ENCODE measurements around the gene DENND1B. TPM values are rescaled to one million over a fixed set of nuclear protein-coding genes. Genes with fewer than 3 reads are reported as not detected.

Gene DENND1B
- total RNA-seq, 5 donors from 2014 or later (not counting 1 experiment from before 2014, with no cell fraction given), result 13.6 to 29.8 (median 15.8) TPM

DNA sequence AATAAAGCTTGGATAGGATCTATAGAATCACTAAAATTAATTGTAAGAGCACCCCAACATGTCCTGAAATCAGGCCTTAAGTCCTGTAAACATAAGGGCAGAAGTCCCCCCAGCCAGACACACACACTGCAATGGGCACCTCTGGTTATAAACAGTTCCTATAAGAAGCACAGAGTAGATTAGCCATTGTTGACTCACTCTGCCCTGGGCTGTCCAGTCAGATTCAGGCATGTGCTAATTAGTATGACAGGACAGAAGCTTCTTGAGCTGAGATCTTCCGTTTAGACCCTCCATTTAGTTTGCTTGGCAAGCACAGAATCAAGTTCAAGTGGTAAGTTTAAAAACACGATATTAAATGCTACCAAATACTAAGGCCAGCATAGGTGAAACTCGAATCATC is 11.8 kb upstream of the DENND1B start:
- no peaks in the 10 kb centered on the region for H3K4me1 ChIP-seq (ENCODE audit: control insufficient read depth in 1 of 2, extremely low read depth in 1 of 2, insufficient read depth in 2 of 2, low read length in 2 of 2)
- H3K27me3 ChIP-seq (replicated peaks in 1 of 2; ENCODE audit: control insufficient read depth in 2 of 2, extremely low read depth in 1 of 2, insufficient read depth in 2 of 2, low read length in 1 of 2), result no peaks in the 10 kb centered on the region
- Mint-ChIP-seq H3K4me3 (no peak overlapping the region), H3K27ac (no peak overlapping the region), H3K4me1 (no peaks in the 10 kb centered on the region), H3K27me3 (no peaks in the 10 kb centered on the region), H3K9me3 (no peaks in the 10 kb centered on the region), H3K36me3 (no peaks in the 10 kb centered on the region)
- no peaks in the 10 kb centered on the region for H3K9me3 ChIP-seq
- DNase-seq (no peak), ATAC-seq (replicated peaks in 1 of 4) (no peak)
- H3K36me3 ChIP-seq (ENCODE audit: control insufficient read depth in 2 of 2, extremely low read depth in 1 of 2, insufficient read depth in 1 of 2, low read length in 1 of 2), result no peaks in the 10 kb centered on the region
- no peak overlapping the region for H3K27ac ChIP-seq (ENCODE audit: low read length)
- POLR2A ChIA-PET, result no interaction called here
- CTCF ChIA-PET, result no interaction called here
- no peak overlapping the region for H3K4me3 ChIP-seq (ENCODE audit: control insufficient read depth in 1 of 2, extremely low read depth in 1 of 2, low read length in 1 of 2)
- whole genome bisulfite sequencing (ENCODE audit: insufficient coverage), result no CpG with 5 or more reads among the region's 3 CpGs

GRCh38 chr1:197786280-197786679 is 11.0 kb upstream of the DENND1B start:
- Histone ChIP-seq H3K9me3 (no peaks in the 10 kb centered on the region), H3K36me3 (ENCODE audit: control insufficient read depth in 2 of 2, extremely low read depth in 1 of 2, insufficient read depth in 1 of 2, low read length in 1 of 2) (no peaks in the 10 kb centered on the region), H3K4me1 (ENCODE audit: control insufficient read depth in 1 of 2, extremely low read depth in 1 of 2, insufficient read depth in 2 of 2, low read length in 2 of 2) (no peaks in the 10 kb centered on the region), H3K27ac (ENCODE audit: low read length) (no peak overlapping the region), H3K27me3 (replicated peaks in 1 of 2; ENCODE audit: control insufficient read depth in 2 of 2, extremely low read depth in 1 of 2, insufficient read depth in 2 of 2, low read length in 1 of 2) (no peaks in the 10 kb centered on the region), H3K4me3 (ENCODE audit: control insufficient read depth in 1 of 2, extremely low read depth in 1 of 2, low read length in 1 of 2) (no peak overlapping the region)
- Mint-ChIP-seq H3K4me1 (no peaks in the 10 kb centered on the region), H3K27me3 (no peaks in the 10 kb centered on the region), H3K4me3 (no peak overlapping the region), H3K36me3 (no peaks in the 10 kb centered on the region), H3K27ac (no peak overlapping the region), H3K9me3 (no peaks in the 10 kb centered on the region)
- DNase-seq, result no peak
- CTCF ChIA-PET, result no interaction called here
- ATAC-seq (replicated peaks in 1 of 4), result no peak
- POLR2A ChIA-PET, result no interaction called here
- no CpG with 5 or more reads among the region's 1 CpG for WGBS (ENCODE audit: insufficient coverage)

DNA sequence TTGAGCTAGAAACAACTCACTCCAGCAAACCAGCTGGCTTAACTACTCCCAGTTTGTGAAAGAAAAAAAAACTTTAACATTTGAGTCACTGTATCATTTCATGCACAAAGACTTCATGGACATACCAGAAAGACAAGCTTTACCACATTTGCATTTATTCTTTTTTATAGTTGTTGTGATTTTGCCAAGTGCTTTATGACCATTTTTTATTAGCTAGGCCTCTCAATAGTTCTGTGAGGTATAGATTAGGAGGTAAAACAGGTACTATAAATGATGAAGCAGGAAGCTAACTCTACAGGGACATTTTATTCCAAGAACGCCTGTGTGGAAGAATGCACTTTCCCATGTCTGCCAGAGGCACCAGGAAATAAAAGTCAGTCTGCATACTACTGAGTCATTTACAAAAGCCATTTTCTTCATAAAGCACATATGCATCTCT is 8.2 kb upstream of the DENND1B start:
- DNase-seq, result no peak
- Mint-ChIP-seq H3K27me3 (no peaks in the 10 kb centered on the region), H3K27ac (no peak overlapping the region), H3K36me3 (no peaks in the 10 kb centered on the region), H3K4me3 (no peak overlapping the region), H3K4me1 (peaks cover 9% of the 10 kb centered on the region in 3 donors), H3K9me3 (no peaks in the 10 kb centered on the region)
- WGBS (ENCODE audit: insufficient coverage), result 100% methylated on average over 1 of the region's 1 CpG
- ChIA-PET POLR2A (no interaction called here), CTCF (interaction anchor here in 1 of 2 donors (0.6 to 0.7 kb wide), 2 partner anchors 15 to 150 kb away, joined by 3 to 4 read pairs; no protein-coding TSS in a partner anchor)
- Histone ChIP-seq H3K27me3 (replicated peaks in 1 of 2; ENCODE audit: control insufficient read depth in 2 of 2, extremely low read depth in 1 of 2, insufficient read depth in 2 of 2, low read length in 1 of 2) (no peaks in the 10 kb centered on the region), H3K4me3 (ENCODE audit: control insufficient read depth in 1 of 2, extremely low read depth in 1 of 2, low read length in 1 of 2) (no peak overlapping the region), H3K4me1 (ENCODE audit: control insufficient read depth in 1 of 2, extremely low read depth in 1 of 2, insufficient read depth in 2 of 2, low read length in 2 of 2) (peaks cover 0 to under 1% of the 10 kb centered on the region in 2 experiments), H3K36me3 (ENCODE audit: control insufficient read depth in 2 of 2, extremely low read depth in 1 of 2, insufficient read depth in 1 of 2, low read length in 1 of 2) (no peaks in the 10 kb centered on the region), H3K9me3 (no peaks in the 10 kb centered on the region), H3K27ac (ENCODE audit: low read length) (no peak overlapping the region)
- ATAC-seq (replicated peaks in 1 of 4), result no peak

GRCh38 chr1:197782722-197783360 is 7.6 kb upstream of the DENND1B start:
- 92% methylated on average over 2 of the region's 3 CpGs for WGBS (ENCODE audit: insufficient coverage)
- Mint-ChIP-seq H3K4me3 (no peak overlapping the region), H3K4me1 (peaks cover 15 to 16% (median 15%) of the 10 kb centered on the region in 3 donors), H3K9me3 (no peaks in the 10 kb centered on the region), H3K27me3 (no peaks in the 10 kb centered on the region), H3K36me3 (no peaks in the 10 kb centered on the region), H3K27ac (peak overlapping the region in 1 of 2 donors; percentile 23)
- ChIA-PET POLR2A (no interaction called here), CTCF (no interaction called here)
- Histone ChIP-seq H3K4me3 (ENCODE audit: control insufficient read depth in 1 of 2, extremely low read depth in 1 of 2, low read length in 1 of 2) (no peak overlapping the region), H3K27me3 (replicated peaks in 1 of 2; ENCODE audit: control insufficient read depth in 2 of 2, extremely low read depth in 1 of 2, insufficient read depth in 2 of 2, low read length in 1 of 2) (no peaks in the 10 kb centered on the region), H3K36me3 (ENCODE audit: control insufficient read depth in 2 of 2, extremely low read depth in 1 of 2, insufficient read depth in 1 of 2, low read length in 1 of 2) (no peaks in the 10 kb centered on the region), H3K27ac (ENCODE audit: low read length) (no peak overlapping the region), H3K9me3 (no peaks in the 10 kb centered on the region), H3K4me1 (ENCODE audit: control insufficient read depth in 1 of 2, extremely low read depth in 1 of 2, insufficient read depth in 2 of 2, low read length in 2 of 2) (peaks cover 0 to 5% of the 10 kb centered on the region in 2 experiments)
- ATAC-seq (replicated peaks in 1 of 4) (no peak), DNase-seq (no peak)

DNA sequence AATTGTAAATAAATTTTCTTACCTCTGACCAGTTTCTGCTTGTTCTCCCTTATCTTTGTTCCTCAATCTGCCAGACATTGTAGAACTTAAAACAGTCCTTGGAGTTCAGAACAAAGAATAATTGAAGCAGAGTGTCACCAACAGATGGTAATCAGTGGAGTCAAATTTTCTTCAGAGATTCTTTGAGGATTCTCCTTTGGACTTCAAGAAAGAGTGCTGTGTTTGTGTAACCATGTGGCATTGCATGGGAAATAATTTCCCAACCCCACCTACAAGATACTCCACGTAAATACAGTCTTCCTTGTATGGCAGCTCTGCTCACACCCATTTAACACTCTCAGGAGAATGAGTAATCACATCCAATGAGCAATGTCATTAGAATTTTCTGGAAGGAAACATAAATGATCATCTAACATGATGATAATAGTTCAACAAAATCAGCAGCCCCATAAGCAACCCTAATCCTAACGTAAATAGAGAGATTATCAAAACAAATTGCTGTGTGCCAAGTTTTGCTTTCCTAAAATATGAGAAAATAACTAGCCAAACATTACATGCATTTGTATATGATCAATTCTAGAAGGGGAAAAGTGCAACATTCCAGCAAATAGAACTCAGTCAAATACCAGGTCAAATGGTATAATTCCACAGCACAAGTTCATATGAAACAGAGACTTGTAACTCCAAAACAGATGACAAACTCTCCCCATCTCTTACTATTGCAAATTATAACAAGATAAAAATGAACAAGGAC is 6.9 kb upstream of the DENND1B start:
- Histone ChIP-seq H3K9me3 (no peaks in the 10 kb centered on the region), H3K4me1 (ENCODE audit: control insufficient read depth in 1 of 2, extremely low read depth in 1 of 2, insufficient read depth in 2 of 2, low read length in 2 of 2) (peaks cover 0 to 5% of the 10 kb centered on the region in 2 experiments), H3K36me3 (ENCODE audit: control insufficient read depth in 2 of 2, extremely low read depth in 1 of 2, insufficient read depth in 1 of 2, low read length in 1 of 2) (no peaks in the 10 kb centered on the region), H3K27me3 (replicated peaks in 1 of 2; ENCODE audit: control insufficient read depth in 2 of 2, extremely low read depth in 1 of 2, insufficient read depth in 2 of 2, low read length in 1 of 2) (no peaks in the 10 kb centered on the region), H3K4me3 (ENCODE audit: control insufficient read depth in 1 of 2, extremely low read depth in 1 of 2, low read length in 1 of 2) (no peak overlapping the region), H3K27ac (ENCODE audit: low read length) (no peak overlapping the region)
- ATAC-seq (replicated peaks in 1 of 4), result no peak
- Mint-ChIP-seq H3K9me3 (no peaks in the 10 kb centered on the region), H3K36me3 (no peaks in the 10 kb centered on the region), H3K27me3 (no peaks in the 10 kb centered on the region), H3K4me3 (no peak overlapping the region), H3K27ac (peak overlapping the region in 1 of 2 donors; percentile 23), H3K4me1 (peaks cover 15 to 22% (median 21%) of the 10 kb centered on the region in 3 donors)
- ChIA-PET POLR2A (no interaction called here), CTCF (interaction anchor here in 1 of 2 donors (0.7 kb wide), 1 partner anchor 382 kb away, joined by 3 read pairs; no protein-coding TSS in a partner anchor)
- no CpG with 5 or more reads among the region's 2 CpGs for WGBS (ENCODE audit: insufficient coverage)
- DNase-seq, result no peak

DNA sequence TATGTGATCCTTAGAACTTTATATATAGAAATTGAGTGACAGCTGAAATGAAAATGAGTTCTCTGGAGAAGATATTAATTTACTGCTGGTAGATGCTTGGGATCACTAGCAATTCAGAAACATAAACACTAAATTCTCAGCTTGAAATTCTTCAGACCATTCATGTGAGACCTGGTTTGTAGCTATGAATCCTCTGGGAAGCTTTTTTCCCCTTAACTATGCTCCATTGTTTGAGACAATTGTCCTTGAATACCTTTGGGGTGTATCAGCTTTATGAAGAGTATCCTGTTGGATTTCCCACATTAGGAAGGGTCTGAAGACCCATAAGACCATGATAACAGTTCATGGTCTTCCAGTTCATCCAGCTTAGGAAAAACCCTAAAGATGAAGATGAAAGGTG is 4.6 kb upstream of the DENND1B start:
- Histone ChIP-seq H3K27ac (ENCODE audit: low read length) (no peak overlapping the region), H3K4me1 (ENCODE audit: control insufficient read depth in 1 of 2, extremely low read depth in 1 of 2, insufficient read depth in 2 of 2, low read length in 2 of 2) (peaks cover 11 to 17% of the 10 kb centered on the region in 2 experiments), H3K36me3 (ENCODE audit: control insufficient read depth in 2 of 2, extremely low read depth in 1 of 2, insufficient read depth in 1 of 2, low read length in 1 of 2) (no peaks in the 10 kb centered on the region), H3K27me3 (replicated peaks in 1 of 2; ENCODE audit: control insufficient read depth in 2 of 2, extremely low read depth in 1 of 2, insufficient read depth in 2 of 2, low read length in 1 of 2) (no peaks in the 10 kb centered on the region), H3K4me3 (ENCODE audit: control insufficient read depth in 1 of 2, extremely low read depth in 1 of 2, low read length in 1 of 2) (no peak overlapping the region), H3K9me3 (no peaks in the 10 kb centered on the region)
- ChIA-PET CTCF (interaction anchor here in 1 of 2 donors (0.7 kb wide), 1 partner anchor 11 kb away, joined by 4 read pairs; no protein-coding TSS in a partner anchor), POLR2A (interaction anchor here (0.6 kb wide), 3 partner anchors 44 to 1232 kb away, joined by 4 to 10 read pairs (median 4); no protein-coding TSS in a partner anchor)
- no peaks in the 10 kb centered on the region for H3K9me3 Mint-ChIP-seq
- H3K27ac Mint-ChIP-seq, result no peak overlapping the region
- ATAC-seq (replicated peaks in 1 of 4) (no peak), DNase-seq (no peak)
- no peaks in the 10 kb centered on the region for H3K27me3 Mint-ChIP-seq
- peaks cover 28 to 37% (median 37%) of the 10 kb centered on the region in 3 donors for H3K4me1 Mint-ChIP-seq
- H3K36me3 Mint-ChIP-seq, result no peaks in the 10 kb centered on the region
- H3K4me3 Mint-ChIP-seq, result no peak overlapping the region

Data from T-cell (primary cell).